BLaER1 (cell line): ENCODE measurements around the gene SLC9A7.
A peak's percentile ranks its signal among the peaks of the same experiment; 100 is the strongest.

Source experiments
- H3K27ac ChIP-seq: shearing (Covaris generic); formaldehyde crosslinking; 2 replicates; pipeline ENCODE4 v1.8.1; 2022
- H3K27me3 ChIP-seq: shearing (Covaris generic); formaldehyde crosslinking; 2 replicates; pipeline ENCODE4 v1.8.1; 2022
- H3K36me3 ChIP-seq: shearing (Covaris generic); formaldehyde crosslinking; 2 replicates; pipeline ENCODE4 v1.8.1; 2022
- H3K4me1 ChIP-seq: shearing (Covaris generic); formaldehyde crosslinking; 2 replicates; pipeline ENCODE4 v1.8.1; 2022
- H3K4me2 ChIP-seq: shearing (Covaris generic); formaldehyde crosslinking; 2 replicates; pipeline ENCODE4 v1.8.1; 2022
- H3K4me3 ChIP-seq: shearing (Covaris generic); formaldehyde crosslinking; 2 replicates; pipeline ENCODE4 v1.8.1; 2022
- H3K9ac ChIP-seq: shearing (Covaris generic); formaldehyde crosslinking; 2 replicates; pipeline ENCODE4 v1.8.1; 2022
- H3K9me3 ChIP-seq: shearing (Covaris generic); formaldehyde crosslinking; 2 replicates; pipeline ENCODE4 v1.8.1; 2022
- H4K20me1 ChIP-seq: shearing (Covaris generic); formaldehyde crosslinking; 2 replicates; pipeline ENCODE4 v1.8.1; 2022
- Cebpa-rat ChIP-seq: shearing (Covaris generic); IDR thresholded peaks from 2 replicates; pipeline ENCODE4 v1.8.1; 2022

SLC9A7 gene

DNA sequence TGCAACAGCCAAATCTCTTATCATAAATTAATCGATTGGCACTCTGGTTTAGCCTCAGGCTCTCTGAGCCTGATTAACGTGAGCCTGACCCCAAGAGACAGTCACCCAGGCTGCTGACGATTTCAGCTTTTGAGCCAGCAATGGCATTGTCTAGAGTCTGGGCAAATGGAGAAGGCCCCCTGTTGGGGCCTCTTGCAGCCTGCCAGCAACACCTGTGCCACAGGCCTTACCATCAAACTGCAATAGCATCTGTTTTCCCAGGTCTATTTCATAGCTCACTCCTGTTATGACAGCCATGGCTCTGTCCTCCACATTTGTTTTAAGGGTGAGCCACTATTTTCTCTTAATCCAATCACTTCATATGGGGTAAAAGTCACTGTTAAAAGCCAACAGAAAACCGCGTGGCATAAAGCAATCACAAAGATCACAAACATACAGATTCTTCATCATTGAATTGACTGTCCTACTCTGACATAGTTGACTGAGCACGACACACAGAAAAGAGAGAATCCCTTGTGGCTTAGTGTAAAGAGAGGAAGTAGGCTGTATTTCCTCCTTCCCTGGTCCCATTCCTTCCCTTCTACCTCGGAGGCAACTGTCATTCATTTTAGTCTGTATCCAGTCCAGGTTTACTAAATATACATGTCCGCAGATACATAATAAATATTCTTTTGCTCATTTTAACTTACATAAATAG lies 47.8 kb downstream of the SLC9A7 start:
- Histone ChIP-seq H4K20me1 (no peaks in the 10 kb centered on the region), H3K27me3 (no peaks in the 10 kb centered on the region), H3K9ac (peak overlapping the region; percentile 46; the same call in 1 of the 2 replicates), H3K36me3 (0 out of 2 replicates have a peak, but pooled peaks cover 5% of the 10 kb centered on the region), H3K4me3 (peak overlapping the region; percentile 35), H3K27ac (peak overlapping the region; percentile 74), H3K4me2 (peak overlapping the region; percentile 87), H3K9me3 (peaks cover 11% of the 10 kb centered on the region; the same call in 1 of the 2 replicates), H3K4me1 (peaks cover 51% of the 10 kb centered on the region)
- TF ChIP-seq Cebpa-rat: no peak

DNA sequence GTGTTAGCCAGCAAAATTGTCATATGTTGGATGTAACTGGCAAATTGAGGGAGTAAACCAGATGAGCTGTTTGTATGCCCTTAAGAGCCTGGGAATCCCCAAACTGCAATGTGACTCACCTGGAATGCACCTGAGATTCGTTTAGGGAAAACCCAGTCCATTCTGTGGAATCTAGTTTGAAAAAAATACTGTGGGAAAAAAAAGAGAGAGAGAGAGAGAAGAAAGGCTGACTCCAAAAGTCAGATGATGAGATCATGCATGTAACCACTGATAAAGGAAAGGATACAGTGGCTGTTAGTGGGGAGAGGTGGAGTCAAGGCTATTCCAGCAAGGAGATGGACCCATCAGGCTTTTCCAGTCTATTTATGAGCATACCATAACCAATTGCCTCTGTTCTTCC lies 48.5 kb downstream of the SLC9A7 start:
- H3K9me3 ChIP-seq: peaks cover 11% of the 10 kb centered on the region; the same call in 1 of the 2 replicates
- H3K4me1 ChIP-seq: peaks cover 53% of the 10 kb centered on the region
- 0 out of 2 replicates have a peak overlapping the region, but pooled peaks have one; percentile 35 for H3K4me3 ChIP-seq
- peak overlapping the region; percentile 46; the same call in 1 of the 2 replicates for H3K9ac ChIP-seq
- no peaks in the 10 kb centered on the region for H4K20me1 ChIP-seq
- peak overlapping the region; percentile 87 for H3K4me2 ChIP-seq
- 0 out of 2 replicates have a peak, but pooled peaks cover 5% of the 10 kb centered on the region for H3K36me3 ChIP-seq
- TF ChIP-seq Cebpa-rat: no peak
- no peaks in the 10 kb centered on the region for H3K27me3 ChIP-seq
- peak overlapping the region; percentile 74 for H3K27ac ChIP-seq

DNA sequence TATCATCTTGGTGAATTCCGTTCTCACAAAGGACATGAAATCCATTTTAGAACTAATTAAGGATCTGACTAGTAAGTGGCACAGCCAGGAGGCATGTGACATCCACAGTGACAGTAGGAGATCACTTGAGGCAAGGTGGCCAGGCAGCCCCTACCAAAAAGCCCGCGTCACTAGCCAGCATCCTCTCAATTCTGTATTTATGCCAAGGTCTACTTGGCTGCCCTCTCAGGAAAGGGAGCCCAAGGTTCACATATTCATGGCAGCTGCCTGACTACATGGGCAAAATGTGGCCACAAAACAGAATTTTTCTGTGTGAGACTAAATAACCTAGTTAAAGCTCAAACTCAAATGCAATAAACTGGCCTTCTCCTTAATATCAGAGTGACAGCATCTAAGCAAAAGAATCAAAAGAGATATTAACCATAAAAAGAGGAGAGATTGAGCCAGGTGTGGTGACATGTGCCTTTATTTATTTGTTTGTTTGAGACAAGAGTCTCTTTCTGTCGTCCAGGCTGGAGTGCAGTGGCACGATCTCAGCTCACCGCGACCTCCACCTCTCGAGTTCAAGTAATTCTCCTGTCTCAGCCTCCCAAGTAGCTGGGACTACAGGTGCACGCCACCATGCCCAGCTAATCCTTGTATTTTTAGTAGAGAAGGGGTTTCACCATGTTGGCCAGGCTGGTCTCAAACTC lies 51.5 kb downstream of the SLC9A7 start:
- Histone ChIP-seq H4K20me1 (no peaks in the 10 kb centered on the region), H3K36me3 (0 out of 2 replicates have a peak, but pooled peaks cover 5% of the 10 kb centered on the region), H3K27ac (no peak overlapping the region), H3K4me1 (peaks cover 52% of the 10 kb centered on the region), H3K9me3 (peaks cover 11% of the 10 kb centered on the region; the same call in 1 of the 2 replicates), H3K9ac (no peak overlapping the region), H3K27me3 (no peaks in the 10 kb centered on the region), H3K4me2 (no peak overlapping the region), H3K4me3 (no peak overlapping the region)
- no peak for TF ChIP-seq Cebpa-rat

DNA sequence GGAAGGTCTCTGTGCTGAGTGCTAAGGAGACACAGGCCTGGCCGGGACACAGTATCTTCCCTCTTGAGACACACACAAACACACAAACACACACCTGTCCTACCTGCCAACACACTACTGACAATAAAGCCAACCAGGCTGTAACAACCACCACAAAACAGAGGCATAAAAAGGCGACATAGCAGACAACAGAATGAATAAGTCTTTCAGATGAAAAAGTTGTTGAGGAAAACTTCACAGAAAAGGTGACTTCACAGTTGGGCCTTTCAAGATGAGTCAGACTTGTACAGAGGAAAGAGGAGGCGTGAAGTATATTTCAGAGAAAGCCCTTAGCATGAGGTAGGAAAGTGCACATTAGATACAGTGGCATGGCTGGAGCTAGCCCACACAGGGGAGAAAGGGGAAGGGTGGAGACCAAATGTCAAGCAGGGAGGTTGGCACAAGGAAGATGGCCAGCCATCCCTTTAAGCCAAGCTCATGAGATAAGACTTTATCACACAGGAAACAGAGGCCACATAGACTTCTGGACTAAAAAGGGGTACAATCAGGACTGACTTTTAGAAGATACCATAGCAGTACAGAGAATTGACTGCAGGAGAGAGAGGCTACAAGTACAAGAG lies 54.0 kb downstream of the SLC9A7 start:
- Histone ChIP-seq H3K27me3 (no peaks in the 10 kb centered on the region), H3K4me1 (peaks cover 27% of the 10 kb centered on the region), H3K4me3 (no peak overlapping the region), H3K4me2 (peak overlapping the region; percentile 46), H3K27ac (no peak overlapping the region), H3K9me3 (0 out of 2 replicates have a peak, but pooled peaks cover 4% of the 10 kb centered on the region), H3K36me3 (0 out of 2 replicates have a peak, but pooled peaks cover 5% of the 10 kb centered on the region), H3K9ac (no peak overlapping the region), H4K20me1 (no peaks in the 10 kb centered on the region)
- no peak for TF ChIP-seq Cebpa-rat

DNA sequence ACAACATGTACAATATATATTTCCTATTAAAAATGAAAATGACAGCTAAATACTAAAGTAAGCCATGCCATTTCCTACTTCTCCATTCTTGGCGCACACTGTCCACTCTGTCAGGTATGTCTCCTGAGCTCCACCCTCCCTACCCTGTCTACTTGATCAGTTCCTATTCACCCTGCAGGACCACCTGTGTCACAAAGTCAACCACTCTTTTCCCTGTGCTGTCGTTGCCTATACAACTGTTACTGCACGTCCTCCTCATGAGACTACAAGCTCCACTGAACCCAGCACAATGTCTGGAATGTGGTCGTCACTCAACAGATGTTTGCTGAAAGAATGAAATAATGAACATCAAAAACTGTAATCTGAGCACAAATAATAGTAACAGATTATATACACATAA lies 54.9 kb downstream of the SLC9A7 start:
- Histone ChIP-seq H3K4me3 (no peak overlapping the region), H3K9ac (no peak overlapping the region), H4K20me1 (no peaks in the 10 kb centered on the region), H3K9me3 (peaks cover 4% of the 10 kb centered on the region; the same call in 1 of the 2 replicates), H3K36me3 (0 out of 2 replicates have a peak, but pooled peaks cover 5% of the 10 kb centered on the region), H3K27me3 (no peaks in the 10 kb centered on the region), H3K4me2 (peak overlapping the region; percentile 46), H3K27ac (no peak overlapping the region), H3K4me1 (peaks cover 23% of the 10 kb centered on the region)
- no peak for TF ChIP-seq Cebpa-rat

DNA sequence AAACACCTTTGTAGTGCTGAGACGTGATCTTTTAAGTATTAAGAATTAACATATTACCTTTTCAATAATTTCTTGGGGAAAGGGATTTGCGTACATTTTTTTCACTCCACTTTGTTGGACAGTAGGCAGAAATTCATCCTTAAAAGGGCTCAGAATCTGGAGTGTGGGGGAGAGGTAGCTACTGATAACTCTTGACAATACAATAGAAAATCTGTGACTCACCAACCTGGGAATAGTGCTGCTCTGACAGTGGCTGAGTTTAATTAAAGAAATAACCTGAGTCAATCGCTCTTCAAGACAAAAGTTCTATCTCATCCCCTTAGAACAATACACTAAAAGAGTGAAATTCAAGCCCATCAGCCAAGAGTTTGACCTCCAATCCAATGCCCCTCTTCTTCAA lies 60.2 kb downstream of the SLC9A7 start:
- no peaks in the 10 kb centered on the region; the same call in 1 of the 2 replicates for H3K9me3 ChIP-seq
- peaks cover 12% of the 10 kb centered on the region for H3K4me1 ChIP-seq
- no peak overlapping the region for H3K4me3 ChIP-seq
- H3K4me2 ChIP-seq: no peak overlapping the region
- H3K27ac ChIP-seq: no peak overlapping the region
- H4K20me1 ChIP-seq: no peaks in the 10 kb centered on the region
- no peak for TF ChIP-seq Cebpa-rat
- no peaks in the 10 kb centered on the region for H3K27me3 ChIP-seq
- H3K36me3 ChIP-seq: no peaks in the 10 kb centered on the region
- H3K9ac ChIP-seq: no peak overlapping the region

DNA sequence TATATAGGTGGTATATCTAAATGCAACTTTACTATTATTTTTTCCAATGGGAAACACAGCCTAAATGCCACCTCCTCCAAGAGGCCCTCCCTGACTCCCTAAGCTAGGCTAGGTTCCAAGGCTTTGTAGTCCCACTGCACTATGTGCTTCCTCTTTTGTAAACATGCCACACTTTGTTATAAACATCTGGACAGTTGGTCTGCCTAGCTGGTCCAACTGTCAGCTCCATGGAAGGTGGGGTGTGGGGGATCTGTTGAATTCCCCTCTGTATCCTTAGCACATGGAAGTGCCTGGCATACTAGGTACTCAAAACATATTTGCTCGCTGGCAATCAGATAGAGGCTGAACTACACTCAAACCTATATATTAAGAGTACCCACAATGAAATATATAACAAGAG lies 63.4 kb downstream of the SLC9A7 start:
- H3K4me2 ChIP-seq: no peak overlapping the region
- H3K9ac ChIP-seq: no peak overlapping the region
- H3K27ac ChIP-seq: no peak overlapping the region
- H3K4me3 ChIP-seq: no peak overlapping the region
- no peaks in the 10 kb centered on the region for H3K36me3 ChIP-seq
- H3K9me3 ChIP-seq: no peaks in the 10 kb centered on the region; the same call in 1 of the 2 replicates
- TF ChIP-seq Cebpa-rat: no peak
- H4K20me1 ChIP-seq: no peaks in the 10 kb centered on the region
- H3K27me3 ChIP-seq: no peaks in the 10 kb centered on the region
- peaks cover 25% of the 10 kb centered on the region for H3K4me1 ChIP-seq

DNA sequence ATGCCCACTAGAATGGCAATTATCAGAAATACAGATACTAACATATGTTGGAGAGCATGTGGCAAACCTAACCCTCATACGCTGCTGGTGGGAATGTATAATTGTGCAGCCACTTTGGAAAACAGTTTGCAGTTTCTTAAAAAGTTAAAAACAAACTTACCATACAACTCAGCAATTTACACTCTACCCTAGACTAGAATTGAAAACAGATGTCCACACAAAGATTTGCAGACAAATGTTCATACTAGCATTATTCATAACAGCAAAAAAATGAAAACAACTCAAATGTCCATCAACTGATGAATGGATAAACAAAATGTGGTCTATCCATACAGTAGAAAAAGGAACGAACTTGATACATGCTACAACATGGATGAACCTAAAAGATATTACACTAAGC lies 64.4 kb downstream of the SLC9A7 start:
- Histone ChIP-seq H3K36me3 (no peaks in the 10 kb centered on the region), H3K4me2 (no peak overlapping the region), H3K27me3 (no peaks in the 10 kb centered on the region), H3K9ac (no peak overlapping the region), H3K4me1 (peaks cover 25% of the 10 kb centered on the region), H3K4me3 (no peak overlapping the region), H4K20me1 (no peaks in the 10 kb centered on the region), H3K9me3 (no peaks in the 10 kb centered on the region; the same call in 1 of the 2 replicates), H3K27ac (no peak overlapping the region)
- TF ChIP-seq Cebpa-rat: no peak

DNA sequence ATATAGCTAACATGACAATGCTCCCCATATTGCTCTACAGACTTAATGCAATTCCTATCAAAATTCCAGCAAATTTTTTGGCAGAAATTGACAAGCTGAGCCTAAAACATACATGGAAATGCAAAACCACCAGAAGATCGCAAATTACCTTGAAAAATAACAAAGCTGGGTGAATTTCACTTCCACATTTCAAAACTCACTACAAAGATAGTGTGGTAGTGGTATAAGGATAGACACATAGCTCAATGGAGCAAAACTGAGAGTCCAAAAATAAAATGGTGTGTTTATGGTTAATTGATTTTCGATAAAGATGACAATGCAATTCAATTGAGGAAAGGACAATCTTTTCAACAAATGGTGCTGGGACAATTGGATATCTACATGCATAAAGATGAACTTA lies 65.8 kb downstream of the SLC9A7 start:
- Histone ChIP-seq H4K20me1 (no peaks in the 10 kb centered on the region), H3K9ac (no peak overlapping the region), H3K4me1 (peaks cover 25% of the 10 kb centered on the region), H3K9me3 (no peaks in the 10 kb centered on the region), H3K27ac (no peak overlapping the region), H3K4me2 (peak overlapping the region; percentile 42), H3K36me3 (no peaks in the 10 kb centered on the region), H3K4me3 (no peak overlapping the region), H3K27me3 (no peaks in the 10 kb centered on the region)
- TF ChIP-seq Cebpa-rat: no peak
